Activated CD4-positive, alpha-beta T cell treated with anti-CD3 and anti-CD28 coated beads, Interleukin-2, amount 50 U/mL, for 4 hours (primary cell): Measurements from ENCODE around the gene CRABP2.

ENCODE experiments used
- DNase-seq, 2 experiments: peaks; one replicate each; pipeline ENCODE4 v3.0.0-alpha.2; 2020

CRABP2 gene

DNA sequence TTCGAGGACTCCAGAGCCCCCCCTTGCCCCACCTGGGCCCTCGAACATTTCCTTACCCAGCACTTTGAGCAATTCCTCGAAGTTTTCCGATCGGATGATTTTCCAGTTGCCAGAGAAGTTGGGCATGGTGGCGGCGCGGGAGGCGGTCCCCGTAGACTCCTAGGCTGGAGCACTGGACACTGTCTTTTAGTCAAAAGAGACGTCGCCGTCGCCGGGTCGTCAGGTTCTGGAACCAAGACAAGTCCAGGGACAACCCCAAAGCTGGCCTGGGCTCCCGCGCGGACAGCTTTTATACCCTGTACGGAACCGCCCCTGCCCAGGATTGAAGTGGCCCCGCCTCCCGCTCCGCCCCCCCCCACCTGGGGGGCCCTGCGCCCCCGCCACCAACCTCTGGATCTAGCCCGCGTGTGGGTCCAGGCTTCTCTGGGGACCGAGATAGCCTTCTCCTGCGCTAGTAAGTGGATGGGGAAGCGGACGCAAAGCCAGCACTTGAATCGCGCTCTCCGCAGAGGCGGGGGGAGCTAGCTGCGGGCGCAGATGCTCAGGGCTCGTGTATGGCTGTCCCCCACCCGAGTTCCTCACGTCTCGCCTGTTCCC is at the start of gene CRABP2:
Gene CRABP2 (minus strand): TSS at position 263 of the 597 bp plus-strand sequence. CDS start 137 bp downstream, at position 126.
- DNase-seq = peak in 1 of 2 experiments; percentile 15

DNA sequence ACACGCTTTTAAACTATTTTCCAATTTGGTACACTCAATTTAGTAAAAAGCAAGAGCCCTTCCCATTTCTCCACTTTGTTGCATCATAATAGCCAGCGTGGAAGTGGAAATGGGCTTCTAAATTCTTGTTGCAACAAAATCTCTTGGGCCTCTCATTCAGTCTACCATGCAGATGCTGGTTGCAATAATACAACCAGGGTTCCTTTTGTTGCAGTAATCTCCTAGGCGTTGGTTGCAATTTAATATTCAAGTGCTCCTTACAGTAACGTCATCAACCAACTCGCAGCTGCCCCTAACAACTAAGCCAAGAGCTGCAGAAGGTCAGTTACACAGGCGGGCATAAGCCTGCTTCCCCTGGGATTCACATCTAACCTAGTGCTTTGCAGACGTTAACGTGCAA is 48.8 kb upstream of the CRABP2 start:
- DNase-seq = no peak

DNA sequence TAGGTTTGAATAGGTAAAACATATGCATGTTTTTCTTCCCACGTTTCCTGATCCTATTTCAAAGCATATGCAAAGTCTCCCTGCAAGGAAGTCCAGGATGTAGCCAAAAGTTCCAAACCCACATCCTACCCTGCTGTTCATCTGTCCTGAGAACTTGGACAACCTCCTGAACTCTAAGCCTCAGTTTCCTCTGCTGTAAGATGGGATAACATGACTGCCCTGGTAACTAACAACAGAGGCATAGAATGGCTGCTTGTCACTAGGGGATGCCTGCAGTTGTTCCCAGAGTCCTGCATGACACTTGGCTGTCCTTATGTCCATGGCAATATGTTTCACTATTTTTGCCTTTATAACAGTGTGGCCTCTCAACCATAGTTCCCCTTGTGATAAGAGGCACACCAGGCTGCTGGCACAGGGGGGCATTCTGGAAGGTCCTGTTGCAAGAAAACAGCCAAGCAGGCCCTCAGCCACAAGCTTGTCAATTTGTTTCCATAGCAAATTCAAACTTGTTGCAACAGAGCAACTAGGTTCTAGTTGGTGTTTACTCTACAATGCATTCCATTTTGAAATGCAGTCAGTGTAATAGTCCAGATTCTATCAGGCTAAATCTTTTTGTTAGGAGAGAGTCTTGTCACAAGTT is 47.6 kb upstream of the CRABP2 start:
- DNase-seq = no peak

DNA sequence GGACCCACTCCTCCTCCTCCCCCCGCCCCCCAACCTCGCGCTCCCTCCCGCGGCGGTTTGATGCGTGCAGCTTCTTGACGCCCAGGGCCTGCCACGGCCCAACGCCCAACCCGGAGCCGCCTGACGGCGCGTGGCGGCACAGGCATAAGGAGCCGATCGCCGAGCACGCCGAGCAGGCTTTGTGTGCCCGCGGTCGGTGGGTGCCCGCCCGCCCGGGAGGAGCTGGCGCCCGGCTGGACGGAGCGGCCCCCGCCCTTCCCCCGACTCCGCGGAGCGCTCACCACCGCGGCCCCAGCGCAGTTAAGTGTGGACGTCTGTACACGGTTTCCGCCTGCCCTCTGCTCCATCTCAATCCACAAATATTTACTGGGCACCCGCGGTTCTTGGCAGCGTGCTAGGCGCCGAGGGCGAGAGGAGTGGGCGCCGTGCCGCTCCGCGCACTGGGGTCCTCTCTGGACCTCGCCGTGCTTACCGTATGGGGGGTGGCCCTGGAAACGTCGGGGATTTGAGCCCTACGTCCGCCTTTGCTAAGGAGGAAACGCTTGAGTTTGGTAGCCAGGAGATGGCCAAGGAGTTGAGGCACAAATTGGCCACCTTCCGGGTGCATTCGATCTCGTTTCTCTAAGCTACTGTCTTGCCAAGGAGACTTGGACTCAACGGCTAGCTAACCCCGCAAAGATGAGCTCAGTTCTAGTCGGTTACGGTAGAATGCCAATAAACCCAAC is 46.5 kb upstream of the CRABP2 start:
- peak; percentile 99 for DNase-seq

DNA sequence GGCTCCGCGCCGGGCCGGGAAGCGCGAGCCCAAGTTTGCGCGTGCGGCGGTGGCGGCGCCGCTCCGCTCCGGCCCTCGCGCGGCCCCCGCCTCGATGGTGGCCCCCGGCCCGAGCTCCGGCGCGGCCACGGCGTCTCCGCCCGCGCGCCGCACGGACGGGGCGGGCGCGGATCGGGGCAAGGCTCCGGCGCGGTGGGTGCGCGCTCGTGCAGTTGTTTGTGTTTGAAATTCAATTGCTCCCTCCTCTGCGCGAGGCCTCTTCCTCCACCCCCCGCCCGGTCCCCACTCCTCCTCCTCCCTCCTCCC is 46.0 kb upstream of the CRABP2 start, which contains the start of gene HDGF:
Gene HDGF (minus strand): TSS at position 225 of the 306 bp plus-strand sequence. CDS start 246 bp downstream, outside the sequence.
- no peak for DNase-seq

DNA sequence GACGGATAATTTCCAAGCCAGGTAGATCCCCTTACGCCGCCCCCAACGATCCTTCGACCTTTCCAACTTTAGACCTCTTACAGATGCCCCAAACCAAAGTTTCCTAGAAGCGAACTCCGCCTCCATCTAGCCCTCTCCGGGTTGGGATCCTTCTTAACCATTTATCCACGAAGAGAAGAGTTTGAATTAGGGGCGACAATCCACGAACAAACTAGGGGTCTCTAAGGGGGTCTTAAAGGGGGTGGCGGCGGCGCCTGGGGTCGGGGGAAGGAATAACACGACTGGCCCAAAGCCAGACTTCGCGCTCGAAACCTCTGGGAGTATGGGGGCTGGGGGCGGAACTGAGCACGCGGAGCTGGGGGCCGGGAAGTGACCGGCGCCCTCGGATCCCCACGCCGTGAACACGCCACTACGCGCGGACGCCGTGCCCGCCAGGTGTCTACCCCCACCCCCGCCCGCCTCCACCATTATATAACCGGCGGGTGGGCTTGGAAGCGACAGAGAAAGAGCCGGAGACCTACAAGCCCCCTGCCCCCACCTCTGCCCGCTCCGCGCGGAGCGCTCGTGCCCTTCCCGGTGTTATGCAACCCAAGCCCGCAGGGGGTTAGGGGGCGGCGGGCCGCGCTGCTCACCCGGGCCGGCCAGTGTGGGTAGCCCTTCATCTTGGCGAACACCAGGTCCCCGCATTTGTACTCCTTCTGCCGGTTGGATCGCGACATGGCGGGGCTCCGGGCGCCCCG is 45.5 kb upstream of the CRABP2 start:
- peak in 1 of 2 experiments; percentile 27 for DNase-seq

DNA sequence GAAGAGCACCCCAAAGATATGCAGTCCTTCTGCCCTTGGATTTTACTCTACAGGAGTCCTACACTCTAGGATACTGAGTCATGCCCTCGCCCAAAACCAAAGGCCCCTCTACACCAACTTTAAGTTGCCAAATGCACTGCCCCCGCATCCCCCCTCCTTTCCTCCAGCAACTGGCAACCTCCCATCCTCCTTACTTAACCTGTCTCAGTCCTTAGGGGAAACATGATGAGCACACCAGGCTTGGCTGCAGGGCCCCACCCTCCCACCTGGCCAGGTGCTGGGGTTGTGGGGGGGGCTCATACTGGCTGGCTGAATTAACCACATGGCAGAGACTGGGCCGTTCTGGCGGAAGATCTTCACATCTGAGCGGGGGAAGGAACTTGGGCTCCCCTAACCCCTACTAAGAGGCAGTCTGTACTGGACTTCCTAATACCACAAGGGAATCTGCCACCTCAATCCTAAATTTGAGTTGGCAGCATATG is 44.8 kb upstream of the CRABP2 start:
- DNase-seq = peak; percentile 49 to 51

DNA sequence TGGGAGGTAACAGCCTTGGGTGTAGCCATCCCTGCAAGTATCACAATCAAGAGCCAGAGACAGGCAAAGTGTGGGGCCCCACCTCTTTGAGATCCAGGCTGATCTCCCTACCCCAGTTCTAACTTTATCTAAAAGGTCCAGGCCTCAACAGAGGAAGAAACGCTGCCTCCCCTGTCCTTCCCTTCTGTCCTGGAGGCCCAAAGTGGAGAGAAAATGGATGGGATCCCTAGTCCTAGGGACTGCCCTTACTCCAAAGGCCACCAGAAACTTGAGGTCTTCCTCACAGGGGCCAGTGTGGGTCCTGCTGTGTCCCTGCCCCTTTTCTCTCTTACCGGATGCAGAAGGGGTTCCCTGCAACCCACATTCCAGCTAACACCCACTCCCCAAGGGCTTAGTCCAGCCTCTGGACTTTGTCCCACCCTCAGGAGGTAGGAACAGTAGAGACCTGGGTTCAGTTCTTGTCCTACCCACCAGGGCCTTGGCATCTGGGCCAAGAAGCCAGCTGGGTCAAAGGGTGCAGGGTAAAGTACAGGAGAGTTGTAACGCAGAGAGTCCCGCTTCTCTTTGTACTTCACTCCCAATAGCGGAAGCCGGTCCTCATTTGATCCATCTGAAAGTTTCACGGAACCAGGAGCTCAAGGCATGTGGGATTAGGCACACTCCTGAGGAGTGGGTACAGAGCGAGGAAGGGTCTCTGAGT is 44.2 kb upstream of the CRABP2 start:
- DNase-seq = no peak

DNA sequence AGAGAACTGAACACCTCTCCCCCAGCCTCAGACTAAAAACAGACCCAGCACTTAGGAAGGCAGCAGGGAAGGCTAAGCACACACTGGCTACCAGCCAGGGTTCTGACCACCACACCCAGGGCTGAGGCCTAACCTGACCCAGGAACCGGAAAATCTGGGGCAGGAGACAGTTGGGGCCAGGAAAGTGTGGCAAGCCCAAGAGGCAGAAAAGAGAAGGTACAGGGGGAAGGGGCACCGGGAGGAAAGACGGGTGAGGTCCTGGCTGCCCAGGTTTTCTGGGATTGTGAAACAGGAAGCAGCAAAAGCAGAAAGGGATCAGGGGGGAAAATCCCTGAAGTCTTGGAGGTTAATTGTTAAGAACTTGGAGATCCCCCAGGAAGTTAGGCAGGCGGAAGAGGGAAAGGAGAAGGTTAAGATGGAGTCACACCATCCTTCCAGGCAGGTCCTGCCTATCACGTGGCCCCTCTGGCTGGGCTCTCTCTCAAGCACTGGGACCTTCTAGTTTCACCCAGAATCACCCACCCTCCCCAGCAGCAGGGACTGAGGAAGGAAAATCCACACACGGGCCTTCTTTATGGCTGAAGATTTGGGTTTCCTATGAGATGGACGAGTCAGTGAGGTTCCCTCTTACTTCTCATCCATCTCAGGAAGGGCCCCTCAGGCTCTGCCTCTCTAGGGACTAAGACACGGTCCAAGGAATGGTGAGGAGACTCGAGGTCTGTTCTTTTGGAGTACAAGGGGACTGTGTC is 43.5 kb upstream of the CRABP2 start:
- DNase-seq = no peak

DNA sequence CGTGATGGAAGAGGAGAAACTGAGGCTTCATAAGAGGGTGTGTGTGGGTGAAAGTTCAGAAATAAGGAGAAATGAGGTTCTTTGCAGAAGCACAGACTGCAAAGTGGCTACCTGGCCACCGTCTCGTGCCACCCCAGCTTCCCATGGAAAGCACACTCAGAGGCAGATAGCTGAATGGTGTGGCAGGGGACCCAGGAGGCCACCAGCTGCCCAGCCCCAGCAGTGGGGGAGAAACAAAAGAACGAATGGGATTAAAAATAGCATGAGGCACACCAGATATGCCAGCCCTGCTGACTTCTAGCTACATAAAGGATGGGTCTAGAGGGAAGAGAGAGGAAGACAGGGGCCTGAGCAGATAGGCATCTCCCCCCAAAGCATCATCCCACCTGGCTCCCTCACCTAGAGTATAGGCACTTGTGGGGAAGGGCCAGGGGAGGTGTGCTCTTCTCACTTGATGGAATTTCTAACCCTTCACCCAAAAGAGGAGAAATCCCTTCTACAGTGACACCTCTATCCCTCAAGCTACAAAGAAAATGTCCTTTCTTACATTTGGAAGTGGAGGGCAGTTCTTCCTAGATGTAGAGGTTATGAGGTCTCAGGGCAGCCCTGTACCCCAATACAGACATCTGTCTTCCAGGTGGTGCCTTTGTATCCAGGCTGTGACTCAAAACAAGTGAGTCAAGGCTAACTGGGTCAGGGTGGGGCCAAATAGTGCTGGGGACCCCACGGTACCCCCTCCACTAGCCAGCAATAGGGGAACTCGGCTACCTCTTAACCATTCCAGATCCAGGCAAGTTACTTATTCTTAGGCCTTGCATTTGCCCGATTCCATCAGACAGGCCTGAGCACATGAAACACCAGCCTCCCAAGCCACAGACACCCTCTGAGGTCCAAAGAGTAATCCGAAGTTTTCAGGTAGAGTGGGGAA is 42.6 kb upstream of the CRABP2 start:
- DNase-seq = no peak

DNA sequence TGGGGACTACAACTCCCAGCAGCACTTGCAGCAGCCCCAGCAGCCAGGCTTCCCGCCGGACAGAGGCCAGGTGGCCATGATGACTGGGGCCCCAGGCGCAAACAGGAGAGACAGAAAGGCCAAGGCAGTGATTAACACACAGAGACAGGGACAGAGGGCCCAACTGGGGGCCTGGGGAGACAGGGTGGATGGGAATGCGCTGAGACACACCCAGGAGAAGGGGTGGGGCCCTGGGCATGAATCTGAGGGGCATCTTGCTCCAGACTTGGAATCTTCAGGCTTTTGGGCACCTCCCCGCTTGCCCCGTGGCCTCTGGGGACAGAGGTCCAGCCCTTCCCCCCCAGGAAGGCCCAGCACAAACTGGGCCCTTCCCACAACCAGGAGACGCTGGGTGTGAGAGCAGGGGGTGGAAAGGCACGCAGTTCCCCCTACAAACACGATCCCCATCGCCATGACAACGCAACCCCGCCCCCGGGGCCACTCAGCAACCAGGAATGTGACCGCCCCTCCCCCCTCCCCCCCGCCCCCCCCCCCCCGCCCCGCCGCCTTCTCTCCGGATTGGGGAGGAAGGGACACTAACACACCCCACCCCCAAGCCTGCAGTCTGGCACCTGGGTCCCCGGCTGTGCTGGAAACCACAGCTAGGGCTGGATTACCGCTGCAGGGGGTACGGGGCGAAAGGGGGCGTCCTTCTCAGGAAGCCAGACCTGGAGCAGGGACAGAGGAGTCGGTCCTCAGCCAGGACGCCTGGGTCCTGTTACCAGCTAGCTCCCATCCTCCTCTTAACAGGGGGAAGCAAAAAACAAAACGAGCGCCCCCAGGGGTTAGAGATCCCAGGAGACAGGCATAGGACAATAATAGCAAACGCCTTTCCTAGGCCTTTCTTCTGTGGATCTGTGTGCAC is 41.6 kb upstream of the CRABP2 start:
- peak; percentile 40 to 43 for DNase-seq

DNA sequence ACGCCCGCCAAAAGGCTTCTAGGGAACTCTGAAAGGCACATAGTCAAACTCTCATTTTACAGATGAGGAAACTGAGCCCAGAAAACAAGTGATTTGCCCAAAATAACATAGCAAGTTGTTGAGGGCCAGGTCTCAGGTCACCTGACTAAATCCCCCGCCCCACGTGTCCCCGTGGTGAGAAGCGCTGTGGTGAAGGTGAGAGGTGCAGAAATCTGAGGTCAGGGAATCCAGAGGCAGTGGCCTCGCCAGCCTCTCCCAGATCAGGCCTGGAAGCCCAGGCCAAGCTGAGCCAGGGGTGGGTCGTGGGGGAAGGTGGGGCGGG is 41.0 kb upstream of the CRABP2 start:
- no peak for DNase-seq

DNA sequence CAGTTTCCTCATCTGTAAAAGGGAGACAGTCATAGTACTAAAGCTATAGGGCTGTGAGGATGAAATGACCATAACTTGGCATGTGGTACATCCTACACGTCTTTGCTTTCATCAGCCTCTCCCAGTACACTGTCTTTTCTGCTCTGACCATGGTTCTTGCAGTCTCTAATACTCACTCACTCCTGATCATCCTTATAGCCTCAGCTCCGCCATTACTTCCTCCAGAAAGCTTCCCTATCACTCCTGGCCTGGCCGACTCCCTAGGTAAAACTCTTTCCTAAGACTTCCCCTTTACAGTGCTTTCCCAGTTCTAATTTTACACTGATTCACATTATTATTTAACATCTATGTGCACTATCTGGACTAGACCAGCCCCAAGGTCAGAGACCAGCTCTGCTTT is 40.5 kb upstream of the CRABP2 start:
- no peak for DNase-seq

DNA sequence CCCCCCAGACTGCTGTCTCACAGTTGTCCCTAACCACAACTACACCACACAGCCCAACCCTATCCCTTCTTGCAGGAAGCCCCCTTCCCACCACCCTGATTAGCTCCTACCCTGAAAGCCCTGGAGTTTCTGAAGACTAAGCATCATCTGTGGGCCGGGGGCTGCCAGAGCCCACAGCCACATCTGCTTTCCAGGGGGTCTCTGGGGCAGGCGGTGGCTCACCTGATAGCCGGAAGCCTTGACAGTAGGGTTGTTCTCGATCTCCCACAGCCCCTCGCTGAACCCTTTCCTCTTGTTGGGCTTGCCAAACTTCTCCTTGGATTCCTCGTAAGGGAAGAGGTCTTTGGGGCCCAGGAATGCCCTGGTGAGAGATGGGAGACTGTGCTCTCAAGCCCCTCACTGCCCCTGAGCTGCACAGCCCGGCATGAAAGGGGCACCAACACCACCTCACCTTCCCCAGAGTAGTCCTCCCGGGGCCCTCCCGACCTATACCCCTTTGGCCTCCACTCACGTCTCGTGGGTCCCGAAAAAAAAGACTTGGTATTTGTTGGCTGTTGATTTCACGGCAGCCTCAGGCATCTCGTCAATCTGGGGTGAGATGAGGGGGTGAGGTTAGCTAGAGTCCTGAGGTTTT is 39.5 kb upstream of the CRABP2 start:
- no peak for DNase-seq

DNA sequence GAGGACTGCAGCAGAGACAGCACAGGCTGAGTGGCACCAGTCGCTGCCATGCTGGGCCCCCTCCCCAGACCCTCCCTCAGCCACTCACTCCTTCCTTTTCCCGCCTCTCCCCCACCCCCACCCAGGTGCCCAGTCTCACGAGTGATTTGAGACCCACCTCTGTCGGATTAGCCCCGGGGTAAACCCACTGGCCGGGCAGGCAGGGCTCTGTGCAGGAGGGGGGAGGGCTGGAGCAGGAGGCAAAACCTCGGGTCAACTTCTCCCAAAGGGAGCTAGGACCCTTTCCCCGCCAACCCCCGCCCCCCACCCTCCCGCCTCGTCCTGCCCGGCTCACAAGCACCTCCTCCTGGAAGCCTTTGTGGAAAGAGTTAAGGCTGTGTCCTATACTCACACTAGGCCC is 39.0 kb upstream of the CRABP2 start:
- DNase-seq = no peak

DNA sequence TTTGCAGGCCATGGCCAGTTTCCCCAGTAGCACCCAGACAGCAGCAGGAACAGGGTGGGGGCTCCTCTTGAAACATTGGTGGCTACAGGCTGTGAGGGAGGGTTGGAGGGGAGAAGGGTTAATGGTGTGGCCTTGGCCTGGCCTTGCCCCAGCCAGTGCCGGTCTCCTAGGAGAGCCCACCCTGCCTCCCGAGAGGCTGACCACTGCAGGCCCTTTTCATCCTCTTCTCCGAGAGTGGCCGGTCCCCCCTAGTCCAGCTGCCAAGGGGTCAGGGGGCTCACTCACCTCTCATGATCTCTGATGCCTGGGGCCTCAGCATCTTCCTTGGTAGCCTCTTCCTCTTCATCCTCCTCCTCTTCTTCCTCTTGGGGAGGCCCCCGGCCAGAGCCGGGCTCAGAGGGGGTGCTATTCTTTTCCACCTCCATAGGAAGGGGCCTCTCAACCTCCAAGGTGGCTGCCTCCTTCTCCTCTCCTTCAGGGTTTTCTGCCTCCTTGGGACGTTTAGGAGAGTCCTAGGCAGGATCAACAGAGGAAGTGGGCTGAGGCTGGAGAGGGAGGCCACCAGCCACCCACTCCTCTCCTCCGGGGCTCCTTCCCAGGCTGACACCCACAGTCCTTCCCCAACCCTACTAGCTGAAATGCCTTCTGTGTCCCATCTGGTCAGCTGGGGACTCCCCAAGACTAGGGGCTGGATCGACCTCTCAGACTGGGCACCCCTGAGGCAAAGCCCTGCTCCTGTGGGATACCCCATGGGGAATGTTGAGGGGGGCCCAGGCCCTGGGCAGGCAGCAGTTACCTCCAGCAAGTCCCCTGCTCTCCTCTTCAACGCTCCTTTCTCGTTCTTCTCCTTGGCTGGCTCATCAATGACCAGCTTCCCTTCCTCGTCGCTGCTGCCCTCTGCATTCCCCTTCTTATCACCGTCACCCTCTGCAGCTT is 38.3 kb upstream of the CRABP2 start:
- no peak for DNase-seq

DNA sequence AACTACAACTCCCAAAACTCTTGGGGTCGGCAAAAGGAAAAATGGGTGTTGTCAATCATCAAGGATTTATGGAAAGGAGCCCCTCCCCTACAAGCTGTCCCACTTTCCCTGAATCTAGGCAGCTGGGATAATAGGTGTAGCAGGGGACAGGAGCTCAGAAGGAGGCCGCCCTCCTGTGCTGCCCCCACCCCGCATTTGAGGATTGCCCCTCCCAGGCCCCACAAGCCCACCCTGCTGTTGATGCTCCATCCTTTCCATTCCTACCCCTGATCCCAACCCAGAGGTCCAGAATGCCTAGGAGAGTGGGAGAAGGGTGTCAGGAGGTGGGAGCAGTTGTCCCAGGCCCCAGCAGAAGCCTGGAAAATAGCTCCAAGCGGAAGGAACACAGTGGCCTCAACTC is 37.4 kb upstream of the CRABP2 start:
- no peak for DNase-seq

DNA sequence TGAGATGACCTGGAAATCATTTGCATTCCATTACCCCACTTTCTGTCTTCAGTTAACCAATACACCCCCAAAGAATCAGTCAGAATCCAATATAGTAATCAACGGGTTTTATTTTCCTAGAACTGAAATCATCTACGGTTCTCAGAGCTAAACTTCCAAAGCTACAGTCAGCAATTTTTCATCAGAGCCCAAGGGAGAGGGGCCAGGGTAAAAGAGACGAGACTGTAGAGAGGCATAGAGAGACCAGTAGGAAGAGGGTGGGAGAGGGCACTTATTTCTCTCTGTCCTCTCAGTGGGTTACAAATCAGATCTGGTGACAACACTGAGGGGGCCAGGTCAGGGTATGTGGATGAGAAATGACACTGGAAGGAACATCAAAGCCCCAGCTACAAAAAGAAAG is 36.6 kb upstream of the CRABP2 start:
- no peak for DNase-seq
